Mucosa of rectum (tissue), 2 donors: Measurements from ENCODE around the gene LARGE1.

Experiments
- H3K27ac ChIP-seq, 2 donors: one replicate each; pipeline ENCODE4 v1.7.0; 2013; ENCODE audit warnings: inconsistent platforms in 2 of 2, low read depth in 2 of 2, low read length in 2 of 2
- H3K27me3 ChIP-seq, 2 donors: one replicate each; pipeline ENCODE4 v1.7.0; 2013; ENCODE audit warnings: low read length in 2 of 2; ENCODE audit not compliant: control insufficient read depth in 2 of 2, insufficient read depth in 2 of 2
- H3K36me3 ChIP-seq, 2 donors: one replicate each; pipeline ENCODE4 v1.7.0; 2013; ENCODE audit warnings: low read length in 2 of 2; ENCODE audit not compliant: control insufficient read depth in 2 of 2, insufficient read depth in 2 of 2
- H3K4me1 ChIP-seq, 2 donors: one replicate each; pipeline ENCODE4 v1.7.0; 2013; ENCODE audit warnings: low read length in 2 of 2, mild to moderate bottlenecking in 1 of 2; ENCODE audit not compliant: control insufficient read depth in 2 of 2, insufficient read depth in 2 of 2
- H3K4me3 ChIP-seq, 2 donors: one replicate each; pipeline ENCODE4 v1.7.0; 2013; ENCODE audit warnings: low read length in 2 of 2
- H3K9ac ChIP-seq, 2 donors: one replicate each; pipeline ENCODE4 v1.7.0; 2013; ENCODE audit warnings: low read length in 2 of 2, low read depth in 1 of 2, mild to moderate bottlenecking in 1 of 2
- H3K9me3 ChIP-seq, 2 donors: one replicate each; pipeline ENCODE4 v1.7.0; 2013; ENCODE audit warnings: low read length in 2 of 2; ENCODE audit not compliant: control insufficient read depth in 2 of 2
- donor health status: healthy.
- donor health status: Normal muscosa, but diverticular disease.

Gene LARGE1

GRCh38 chr22:33426451-33426850 is 493.8 kb downstream of the LARGE1 start:
- Histone ChIP-seq H3K27ac (no peak overlapping the region), H3K9ac (no peak overlapping the region), H3K4me1 (no peaks in the 10 kb centered on the region), H3K27me3 (no peaks in the 10 kb centered on the region), H3K4me3 (no peak overlapping the region), H3K9me3 (no peaks in the 10 kb centered on the region), H3K36me3 (no peaks in the 10 kb centered on the region)

GRCh38 chr22:33421859-33422258 is 498.4 kb downstream of the LARGE1 start:
- H3K27ac ChIP-seq: no peak overlapping the region
- no peaks in the 10 kb centered on the region for H3K9me3 ChIP-seq
- no peak overlapping the region for H3K9ac ChIP-seq

GRCh38 chr22:33418484-33418883 is 501.8 kb downstream of the LARGE1 start:
- Histone ChIP-seq H3K4me1 (no peaks in the 10 kb centered on the region), H3K9ac (no peak overlapping the region), H3K27me3 (no peaks in the 10 kb centered on the region), H3K27ac (no peak overlapping the region), H3K4me3 (no peak overlapping the region), H3K36me3 (no peaks in the 10 kb centered on the region), H3K9me3 (no peaks in the 10 kb centered on the region)

More at GRCh38 chr22:33421859-33422258, 498.4 kb downstream of the LARGE1 start:
- Histone ChIP-seq H3K4me1 (no peaks in the 10 kb centered on the region), H3K4me3 (no peak overlapping the region), H3K27me3 (no peaks in the 10 kb centered on the region), H3K36me3 (no peaks in the 10 kb centered on the region)

- H3K27me3 ChIP-seq: no peaks in the 10 kb centered on the region
These were observed 504.9 kb downstream of the LARGE1 start for GRCh38 chr22:33415401-33415800.

GRCh38 chr22:33409079-33409478 is 511.2 kb downstream of the LARGE1 start:
- no peaks in the 10 kb centered on the region for H3K9me3 ChIP-seq
- H3K27ac ChIP-seq: no peak overlapping the region
- H3K9ac ChIP-seq: no peak overlapping the region
- no peaks in the 10 kb centered on the region for H3K36me3 ChIP-seq
- no peaks in the 10 kb centered on the region for H3K27me3 ChIP-seq
- H3K4me1 ChIP-seq: no peaks in the 10 kb centered on the region
- H3K4me3 ChIP-seq: no peak overlapping the region

More at GRCh38 chr22:33415401-33415800, 504.9 kb downstream of the LARGE1 start:
- Histone ChIP-seq H3K9ac (no peak overlapping the region), H3K4me3 (no peak overlapping the region), H3K36me3 (no peaks in the 10 kb centered on the region), H3K4me1 (no peaks in the 10 kb centered on the region), H3K9me3 (no peaks in the 10 kb centered on the region), H3K27ac (no peak overlapping the region)

- Histone ChIP-seq H3K4me3 (no peak overlapping the region), H3K9ac (no peak overlapping the region), H3K36me3 (peaks cover 0 to 2% of the 10 kb centered on the region in 2 donors), H3K9me3 (no peaks in the 10 kb centered on the region), H3K27ac (no peak overlapping the region), H3K27me3 (no peaks in the 10 kb centered on the region), H3K4me1 (no peaks in the 10 kb centered on the region)
These were observed 515.1 kb downstream of the LARGE1 start for GRCh38 chr22:33405194-33405593.

- H3K4me3 ChIP-seq: no peak overlapping the region
- H3K27ac ChIP-seq: no peak overlapping the region
- no peaks in the 10 kb centered on the region for H3K4me1 ChIP-seq
- H3K36me3 ChIP-seq: peaks cover 0 to 2% of the 10 kb centered on the region in 2 donors
- H3K9ac ChIP-seq: no peak overlapping the region
- no peaks in the 10 kb centered on the region for H3K27me3 ChIP-seq
- H3K9me3 ChIP-seq: no peaks in the 10 kb centered on the region
These were observed 515.6 kb downstream of the LARGE1 start for GRCh38 chr22:33404723-33405122.

GRCh38 chr22:33402325-33402724 is 518.0 kb downstream of the LARGE1 start:
- Histone ChIP-seq H3K9me3 (no peaks in the 10 kb centered on the region), H3K4me3 (no peak overlapping the region)

GRCh38 chr22:33401291-33401690 is 519.0 kb downstream of the LARGE1 start:
- no peaks in the 10 kb centered on the region for H3K9me3 ChIP-seq

More at GRCh38 chr22:33402325-33402724, 518.0 kb downstream of the LARGE1 start:
- Histone ChIP-seq H3K4me1 (no peaks in the 10 kb centered on the region), H3K36me3 (peaks cover 0 to 2% of the 10 kb centered on the region in 2 donors), H3K27me3 (no peaks in the 10 kb centered on the region), H3K9ac (no peak overlapping the region), H3K27ac (no peak overlapping the region)

GRCh38 chr22:33400891-33401290 is 519.4 kb downstream of the LARGE1 start:
- H3K36me3 ChIP-seq: peaks cover 0 to 2% of the 10 kb centered on the region in 2 donors
- H3K9ac ChIP-seq: no peak overlapping the region
- no peak overlapping the region for H3K27ac ChIP-seq
- no peak overlapping the region for H3K4me3 ChIP-seq
- no peaks in the 10 kb centered on the region for H3K9me3 ChIP-seq
- H3K27me3 ChIP-seq: no peaks in the 10 kb centered on the region
- no peaks in the 10 kb centered on the region for H3K4me1 ChIP-seq

More at GRCh38 chr22:33401291-33401690, 519.0 kb downstream of the LARGE1 start:
- Histone ChIP-seq H3K27ac (no peak overlapping the region), H3K27me3 (no peaks in the 10 kb centered on the region), H3K36me3 (peaks cover 0 to 2% of the 10 kb centered on the region in 2 donors), H3K4me1 (no peaks in the 10 kb centered on the region), H3K9ac (no peak overlapping the region), H3K4me3 (no peak overlapping the region)
